Dermis blood vessel endothelial cell (primary cell): ENCODE measurements around the gene R3HDM2. TPM values are rescaled to one million over a fixed set of nuclear protein-coding genes. Genes with fewer than 3 reads are reported as not detected.
"Not testable (repeated sequence)": the region's sequence is repeated elsewhere in the genome, so short reads cannot be mapped to it uniquely, and the experiment has no call there.

Experiments
- DNase-seq: peaks from one replicate; pipeline ENCODE4 v3.0.0; 2010
- total RNA-seq: library from RNA; depleted of rRNA; stranded (reverse); fragments of >200 nt; gene quantifications from 2 replicates; pipeline ENCODE4 v1.2.3, GENCODE V29; 2014

The R3HDM2 gene
- total RNA-seq, 1 donor from 2014 or later: 8.8 TPM

GRCh38 chr12:57452937-57453509, 22.2 kb upstream of the R3HDM2 start:
- DNase-seq: peak; percentile 88

GRCh38 chr12:57452181-57452936, 21.5 kb upstream of the R3HDM2 start:
- peak; percentile 61 for DNase-seq

- DNase-seq: no peak
These were observed 20.5 kb upstream of the R3HDM2 start for GRCh38 chr12:57451233-57451778.

GRCh38 chr12:57450057-57450456, 19.2 kb upstream of the R3HDM2 start:
- DNase-seq: no peak

- DNase-seq: no peak
These were observed 18.5 kb upstream of the R3HDM2 start for GRCh38 chr12:57449375-57449774.

- DNase-seq: no peak
These were observed 17.8 kb upstream of the R3HDM2 start for GRCh38 chr12:57448669-57449068.

- DNase-seq: no peak
These were observed 15.6 kb upstream of the R3HDM2 start for GRCh38 chr12:57446292-57446960.

- no peak for DNase-seq
These were observed 13.9 kb upstream of the R3HDM2 start for GRCh38 chr12:57444744-57445143.

- DNase-seq: not testable (repeated sequence)
These were observed 13.5 kb upstream of the R3HDM2 start for GRCh38 chr12:57444337-57444736.

- no peak for DNase-seq
These were observed 11.1 kb upstream of the R3HDM2 start for GRCh38 chr12:57441846-57442427.

GRCh38 chr12:57441393-57441792, 10.6 kb upstream of the R3HDM2 start:
- DNase-seq: not testable (repeated sequence)

GRCh38 chr12:57439762-57440266, 9.0 kb upstream of the R3HDM2 start:
- DNase-seq: no peak

- DNase-seq: no peak
These were observed 7.6 kb upstream of the R3HDM2 start for GRCh38 chr12:57438400-57438799.

- DNase-seq: no peak
These were observed 4.5 kb upstream of the R3HDM2 start for GRCh38 chr12:57435293-57435692.

GRCh38 chr12:57434517-57435223, 3.8 kb upstream of the R3HDM2 start, which contains the start of gene INHBC:
Gene INHBC, plus strand, starts transcription at chr12:57434784. Its CDS starts 103 bp downstream, at chr12:57434887.
- no peak for DNase-seq

- DNase-seq: no peak
These were observed 2.5 kb upstream of the R3HDM2 start for GRCh38 chr12:57433370-57433769.

GRCh38 chr12:57431654-57432188, 878 bp upstream of the R3HDM2 start:
- no peak for DNase-seq

GRCh38 chr12:57430112-57430930, 522 bp downstream of the R3HDM2 start:
- peak; percentile 43 for DNase-seq

GRCh38 chr12:57429473-57430111, 1.3 kb downstream of the R3HDM2 start:
- peak; percentile 35 for DNase-seq

- DNase-seq: no peak
These were observed 1.9 kb downstream of the R3HDM2 start for GRCh38 chr12:57428965-57429364.
